ENCODE results near the gene CLMN.
A peak's percentile ranks its signal among the peaks of the same experiment; 100 is the strongest.

The CLMN gene

DNA sequence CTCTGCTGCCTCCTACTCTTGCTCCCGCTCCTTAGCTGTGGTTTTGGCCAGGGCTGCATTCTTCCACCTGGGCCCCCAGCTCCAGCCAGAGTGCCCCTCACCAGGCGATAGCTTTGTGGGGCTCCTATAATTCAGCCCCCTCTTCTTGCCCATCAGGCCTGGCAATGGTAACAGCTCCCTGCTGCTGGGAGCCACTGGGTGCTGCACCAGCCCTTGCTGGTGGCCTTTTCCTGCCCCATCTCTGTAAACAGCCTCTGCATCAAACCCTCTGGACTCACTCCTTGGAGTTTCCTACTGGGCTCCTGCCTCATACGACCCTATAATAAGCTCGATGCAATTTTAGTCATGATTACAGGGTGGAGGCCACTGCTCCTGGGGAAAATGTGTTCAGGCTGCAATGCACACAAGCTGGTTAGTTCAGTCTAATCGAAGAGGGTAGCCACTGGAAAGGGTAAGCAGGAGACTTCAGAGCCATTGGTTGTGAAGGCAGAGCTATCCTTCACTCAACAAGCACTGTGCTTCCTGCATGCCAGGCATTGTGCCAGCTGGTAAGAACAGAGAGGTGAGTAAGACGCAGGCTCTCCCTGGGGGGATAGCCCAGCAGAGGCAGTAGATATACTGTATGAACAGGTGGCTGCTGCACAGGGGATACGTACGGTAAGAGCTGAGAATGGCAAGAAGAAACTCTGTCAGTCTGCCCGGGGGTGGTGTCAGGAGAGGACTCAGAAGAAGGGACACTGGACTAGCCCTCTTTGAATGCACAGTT, 24.7 kb downstream of the CLMN start:
- no peak overlapping the region for H3K4me3 ChIP-seq (ENCODE audit: low read depth, low read length)
- peak; percentile 39 for DNase-seq (ENCODE audit: low read depth)
- TF ChIP-seq, protein P1, sequence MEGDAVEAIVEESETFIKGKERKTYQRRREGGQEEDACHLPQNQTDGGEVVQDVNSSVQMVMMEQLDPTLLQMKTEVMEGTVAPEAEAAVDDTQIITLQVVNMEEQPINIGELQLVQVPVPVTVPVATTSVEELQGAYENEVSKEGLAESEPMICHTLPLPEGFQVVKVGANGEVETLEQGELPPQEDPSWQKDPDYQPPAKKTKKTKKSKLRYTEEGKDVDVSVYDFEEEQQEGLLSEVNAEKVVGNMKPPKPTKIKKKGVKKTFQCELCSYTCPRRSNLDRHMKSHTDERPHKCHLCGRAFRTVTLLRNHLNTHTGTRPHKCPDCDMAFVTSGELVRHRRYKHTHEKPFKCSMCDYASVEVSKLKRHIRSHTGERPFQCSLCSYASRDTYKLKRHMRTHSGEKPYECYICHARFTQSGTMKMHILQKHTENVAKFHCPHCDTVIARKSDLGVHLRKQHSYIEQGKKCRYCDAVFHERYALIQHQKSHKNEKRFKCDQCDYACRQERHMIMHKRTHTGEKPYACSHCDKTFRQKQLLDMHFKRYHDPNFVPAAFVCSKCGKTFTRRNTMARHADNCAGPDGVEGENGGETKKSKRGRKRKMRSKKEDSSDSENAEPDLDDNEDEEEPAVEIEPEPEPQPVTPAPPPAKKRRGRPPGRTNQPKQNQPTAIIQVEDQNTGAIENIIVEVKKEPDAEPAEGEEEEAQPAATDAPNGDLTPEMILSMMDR (conservative IDR thresholded peaks at IDR 0.05; ENCODE audit: low read depth, low read length), result no peak

DNA sequence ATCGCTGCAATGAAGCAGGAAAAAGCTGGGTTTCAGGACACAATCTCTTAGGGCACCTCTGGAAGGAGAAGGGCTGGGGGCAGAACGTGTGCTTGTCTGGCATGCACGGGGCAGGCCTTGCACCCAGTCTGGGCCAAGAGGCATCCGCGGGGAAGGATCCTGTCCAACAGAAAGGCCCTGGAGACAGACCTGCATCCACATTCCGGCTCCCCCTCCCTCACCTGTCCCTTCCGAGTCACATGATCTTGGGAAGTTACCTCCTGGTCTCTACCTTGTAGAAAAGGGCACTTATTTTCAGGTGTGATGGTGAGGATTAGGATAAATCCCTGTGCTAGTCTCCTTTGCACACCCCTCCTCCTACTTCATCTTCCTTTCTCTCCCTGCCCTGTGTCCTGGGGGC, 25.4 kb downstream of the CLMN start:
- TF ChIP-seq, protein P1 (conservative IDR thresholded peaks at IDR 0.05; ENCODE audit: low read depth, low read length), result no peak
- H3K4me3 ChIP-seq (ENCODE audit: low read depth, low read length), result no peak overlapping the region
- no peak for DNase-seq (ENCODE audit: low read depth)

DNA sequence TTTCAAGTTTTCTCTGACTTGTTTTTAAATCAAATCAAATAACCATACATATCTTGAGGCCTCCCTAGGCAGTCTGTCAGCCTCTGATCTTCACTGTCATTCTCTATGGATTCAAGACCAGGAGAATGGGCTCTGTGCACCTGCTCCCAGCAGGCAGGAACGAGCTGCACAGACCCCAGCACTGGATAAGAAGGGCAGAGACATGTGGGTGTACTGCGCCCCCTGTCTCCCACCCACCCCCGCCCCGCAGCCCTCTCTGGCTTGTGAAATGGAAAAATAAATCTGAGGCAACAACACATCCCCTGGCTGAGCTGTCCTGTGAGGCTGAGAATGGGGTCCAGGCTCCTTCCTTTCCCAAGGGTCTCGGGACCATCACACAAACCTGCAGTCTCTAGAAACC, 26.3 kb downstream of the CLMN start:
- DNase-seq (ENCODE audit: low read depth), result no peak
- H3K4me3 ChIP-seq (ENCODE audit: low read depth, low read length), result no peak overlapping the region

DNA sequence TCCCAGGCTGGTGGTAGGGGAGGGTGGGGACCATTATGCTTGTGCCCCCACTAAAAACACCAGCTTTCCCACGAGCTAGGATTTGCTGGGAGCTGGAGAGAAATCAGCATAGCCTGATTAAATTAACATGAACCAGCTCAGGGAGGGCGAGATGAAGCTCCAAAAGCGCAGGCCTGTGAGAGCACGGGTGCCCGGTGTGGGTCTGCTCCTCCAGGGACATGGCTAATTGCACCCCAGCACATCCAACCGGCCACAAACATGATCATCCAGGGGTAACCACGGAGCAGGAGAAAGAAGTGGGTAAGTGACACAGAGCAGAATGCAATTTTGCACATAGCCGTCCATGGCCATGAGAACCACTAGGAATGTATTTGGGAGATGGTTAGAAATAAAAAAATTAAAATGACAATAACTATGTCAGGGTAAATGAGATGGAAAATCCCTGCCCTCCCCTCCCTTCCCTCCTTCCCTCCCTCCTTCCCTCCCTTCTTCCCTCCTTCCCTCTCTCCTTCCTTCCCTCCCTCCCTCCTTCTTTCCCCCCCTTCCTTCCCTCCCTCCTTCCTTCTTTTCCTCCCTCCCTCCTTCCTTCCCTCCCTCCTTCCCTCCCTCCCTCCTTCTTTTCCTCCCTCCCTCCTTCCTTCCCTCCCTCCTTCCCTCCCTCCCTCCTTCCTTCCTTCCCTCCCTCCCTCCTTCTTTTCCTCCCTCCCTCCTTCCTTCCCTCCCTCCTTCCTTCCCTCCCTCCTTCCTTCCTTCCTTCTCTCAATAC, 26.9 kb downstream of the CLMN start:
- no peak for DNase-seq (ENCODE audit: low read depth)
- no peak overlapping the region for H3K4me3 ChIP-seq (ENCODE audit: low read depth, low read length)
- TF ChIP-seq, protein P1 (conservative IDR thresholded peaks at IDR 0.05; ENCODE audit: low read depth, low read length), result no peak

More for the DNA sequence above, 26.3 kb downstream of the CLMN start:
- TF ChIP-seq, protein P1 (conservative IDR thresholded peaks at IDR 0.05; ENCODE audit: low read depth, low read length), result no peak

DNA sequence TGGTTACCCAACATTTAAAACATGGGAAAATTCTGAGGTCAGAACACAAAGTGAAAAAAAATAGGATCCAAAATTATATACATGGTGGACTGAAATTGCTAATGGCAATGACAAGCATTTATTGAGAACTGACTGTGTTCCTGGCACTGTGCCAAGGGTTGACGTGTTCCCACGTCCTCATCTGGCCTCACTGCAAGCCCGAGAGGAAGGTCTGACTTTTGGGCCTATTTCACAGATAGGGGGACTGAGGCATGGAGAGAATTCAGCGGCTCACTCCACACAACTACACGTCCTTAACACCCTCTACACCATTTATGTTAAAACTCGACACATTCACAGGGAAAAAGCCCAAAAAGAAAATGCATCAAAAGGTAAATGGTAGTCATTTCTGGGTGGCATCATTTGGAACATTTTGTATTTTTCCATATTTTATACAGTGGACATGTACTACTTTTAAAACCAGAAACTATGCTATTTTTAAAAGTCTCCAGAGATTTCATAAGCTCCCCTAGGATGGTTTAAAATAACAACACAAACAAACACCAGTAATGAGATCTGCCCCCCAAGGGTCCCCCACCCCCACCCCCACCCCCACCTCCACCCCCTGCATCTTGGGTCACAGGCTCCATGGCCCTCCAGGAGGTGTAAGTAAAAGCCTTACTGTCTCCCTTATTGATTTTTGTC, 27.7 kb downstream of the CLMN start:
- DNase-seq (ENCODE audit: low read depth), result peak; percentile 76
- TF ChIP-seq, protein P1 (conservative IDR thresholded peaks at IDR 0.05; ENCODE audit: low read depth, low read length), result no peak
- H3K4me3 ChIP-seq (ENCODE audit: low read depth, low read length), result no peak overlapping the region

DNA sequence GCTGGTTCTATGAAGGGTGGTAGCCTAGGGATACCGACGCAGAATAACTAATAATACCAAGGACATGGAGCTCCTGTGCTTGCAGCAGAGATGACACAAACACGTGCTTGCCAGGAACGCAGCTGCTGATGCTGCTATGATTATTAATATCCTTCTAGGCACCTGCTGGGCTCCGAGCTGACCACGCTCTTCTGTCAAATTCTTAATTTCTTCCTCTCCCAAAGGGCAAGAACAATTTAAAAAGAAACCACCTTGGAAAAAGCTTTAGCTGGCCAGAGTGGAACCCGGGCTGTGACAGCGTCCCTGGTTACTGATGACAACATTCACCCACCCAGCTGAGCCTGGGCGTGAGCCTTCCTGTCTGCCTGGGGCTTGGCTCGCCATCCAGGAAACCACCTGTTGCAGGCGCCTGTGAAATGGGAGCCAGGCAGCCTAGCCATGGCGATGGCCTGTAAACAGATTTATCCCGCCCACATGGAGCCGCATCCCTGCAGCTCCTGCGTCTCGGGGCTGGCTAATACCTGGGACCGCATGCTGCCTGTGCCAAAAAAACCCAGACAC, 28.8 kb downstream of the CLMN start:
- H3K4me3 ChIP-seq (ENCODE audit: low read depth, low read length), result no peak overlapping the region
- no peak for DNase-seq (ENCODE audit: low read depth)
- TF ChIP-seq, protein P1 (conservative IDR thresholded peaks at IDR 0.05; ENCODE audit: low read depth, low read length), result no peak

Data from choroid plexus epithelial cell (primary cell).